ENCODE data around the gene CCND3.

GRCh38 chr6:41900861-41901260 is 40.7 kb downstream of the CCND3 start:
- TF ChIP-seq CTCF (IDR thresholded peaks at IDR 0.05), result no peak
- TF ChIP-seq POLR2A (IDR thresholded peaks at IDR 0.05), result no peak

All from adrenal gland (tissue), 5 donors.